Ascending aorta (tissue), 2 donors: ENCODE measurements around the gene RNF20. TPM values are rescaled to one million over a fixed set of nuclear protein-coding genes. Genes with fewer than 3 reads are reported as not detected.
"Not testable (repeated sequence)": the region's sequence is repeated elsewhere in the genome, so short reads cannot be mapped to it uniquely, and the experiment has no call there.

Experiments
- DNase-seq, 2 donors: peaks; one replicate each; pipeline ENCODE4 v3.0.0-alpha.2; 2019; ENCODE audit warnings: low spot score in 2 of 2
- H3K27ac ChIP-seq, 2 donors: fragments of 200-600 bp; sonication (generic); one replicate each; pipeline ENCODE4 v1.5.1; 2016 to 2017; ENCODE audit warnings: mild to moderate bottlenecking in 1 of 2
- H3K27me3 ChIP-seq: fragments of 200-600 bp; sonication (generic); one replicate; pipeline ENCODE4 v1.5.1; 2017
- H3K36me3 ChIP-seq, 2 donors: fragments of 200-600 bp; sonication (generic); one replicate each; pipeline ENCODE4 v1.5.1; 2016
- H3K4me1 ChIP-seq, 2 donors: fragments of 200-600 bp; sonication (generic); one replicate each; pipeline ENCODE4 v1.5.1; 2016 to 2017; ENCODE audit warnings: mild to moderate bottlenecking in 1 of 2
- H3K4me3 ChIP-seq, 2 donors: fragments of 200-600 bp; sonication (generic); one replicate each; pipeline ENCODE4 v1.5.1; 2016 to 2017; ENCODE audit warnings: mild to moderate bottlenecking in 1 of 2
- H3K9me3 ChIP-seq, 2 donors: fragments of 200-600 bp; sonication (generic); one replicate each; pipeline ENCODE4 v1.5.1; 2016
- CTCF ChIP-seq, 3 experiments: fragments of 200-600 bp in 2 of 3; fragments of 450-650 bp in 1 of 3; sonication (generic) in 2 of 3; IDR thresholded peaks; one replicate each; pipeline ENCODE4 v1.5.1; 2016 to 2019; ENCODE audit warnings: antibody characterized with exemption in 3 of 3, mild to moderate bottlenecking in 1 of 3, moderate library complexity in 1 of 3
- intact Hi-C: fragments of 100-400 bp; cut with DNase I; formaldehyde crosslinking; loops from one replicate; pipeline ENCODE4 v1.15.1; 2023
- total RNA-seq: library from RNA; depleted of rRNA; stranded (reverse); fragments of >200 nt; gene quantifications from one replicate; pipeline ENCODE4 v1.1.0, GENCODE V29; 2016

Gene RNF20
- total RNA-seq, 1 donor from 2014 or later: 47.7 TPM

- intact Hi-C loops: no loop called here
Measured at GRCh38 chr9:101579711-101580545, 46.3 kb downstream of the RNF20 start.

GRCh38 chr9:101582553-101582952 is 48.9 kb downstream of the RNF20 start:
- intact Hi-C loops: no loop called here
- no peaks in the 10 kb centered on the region for H3K4me1 ChIP-seq
- no peaks in the 10 kb centered on the region for H3K9me3 ChIP-seq
- no peak for TF ChIP-seq CTCF (IDR thresholded peaks at IDR 0.05)
- DNase-seq: no peak
- no peaks in the 10 kb centered on the region for H3K27me3 ChIP-seq
- H3K36me3 ChIP-seq: no peaks in the 10 kb centered on the region
- no peak overlapping the region for H3K27ac ChIP-seq
- H3K4me3 ChIP-seq: no peak overlapping the region

More at GRCh38 chr9:101579711-101580545, 46.3 kb downstream of the RNF20 start:
- H3K27ac ChIP-seq: no peak overlapping the region
- no peaks in the 10 kb centered on the region for H3K27me3 ChIP-seq
- no peaks in the 10 kb centered on the region for H3K4me1 ChIP-seq
- H3K4me3 ChIP-seq: no peak overlapping the region
- no peaks in the 10 kb centered on the region for H3K36me3 ChIP-seq
- H3K9me3 ChIP-seq: no peaks in the 10 kb centered on the region
- no peak for DNase-seq
- no peak for TF ChIP-seq CTCF (IDR thresholded peaks at IDR 0.05)

- H3K4me3 ChIP-seq: no peak overlapping the region
- TF ChIP-seq CTCF (IDR thresholded peaks at IDR 0.05): no peak
- no peaks in the 10 kb centered on the region for H3K4me1 ChIP-seq
- H3K27ac ChIP-seq: no peak overlapping the region
- H3K9me3 ChIP-seq: no peaks in the 10 kb centered on the region
- intact Hi-C loops: no loop called here
- DNase-seq: no peak
- no peaks in the 10 kb centered on the region for H3K36me3 ChIP-seq
- H3K27me3 ChIP-seq: no peaks in the 10 kb centered on the region
Measured at GRCh38 chr9:101585740-101586139, 52.1 kb downstream of the RNF20 start.

GRCh38 chr9:101586651-101587050 is 53.0 kb downstream of the RNF20 start:
- intact Hi-C loops: no loop called here
- no peaks in the 10 kb centered on the region for H3K27me3 ChIP-seq

GRCh38 chr9:101587332-101588043 is 53.8 kb downstream of the RNF20 start:
- Histone ChIP-seq H3K36me3 (no peaks in the 10 kb centered on the region), H3K4me1 (no peaks in the 10 kb centered on the region), H3K4me3 (no peak overlapping the region), H3K27ac (no peak overlapping the region), H3K9me3 (no peaks in the 10 kb centered on the region), H3K27me3 (no peaks in the 10 kb centered on the region)
- TF ChIP-seq CTCF (IDR thresholded peaks at IDR 0.05): no peak
- DNase-seq: no peak
- intact Hi-C loops: no loop called here

More at GRCh38 chr9:101586651-101587050, 53.0 kb downstream of the RNF20 start:
- TF ChIP-seq CTCF (IDR thresholded peaks at IDR 0.05): no peak
- no peaks in the 10 kb centered on the region for H3K4me1 ChIP-seq
- H3K4me3 ChIP-seq: no peak overlapping the region
- H3K9me3 ChIP-seq: no peaks in the 10 kb centered on the region
- H3K36me3 ChIP-seq: no peaks in the 10 kb centered on the region
- H3K27ac ChIP-seq: no peak overlapping the region
- DNase-seq: no peak

- H3K27ac ChIP-seq, intact Hi-C loops: not testable (repeated sequence)
Measured at GRCh38 chr9:101590074-101590473, 56.4 kb downstream of the RNF20 start.

More at GRCh38 chr9:101590074-101590473, 56.4 kb downstream of the RNF20 start:
- not testable (repeated sequence) for H3K4me3 ChIP-seq, DNase-seq, H3K27me3 ChIP-seq, H3K4me1 ChIP-seq, H3K9me3 ChIP-seq, H3K36me3 ChIP-seq
